Urothelium cell line (cell line): ENCODE data around the gene MRFAP1L1.

Experiments used
- DNase-seq: peaks from one replicate; pipeline ENCODE4 v3.0.0; 2011; ENCODE audit warnings: low spot score, mixed read lengths
- FAIRE-seq: peaks from 2 replicates; lab custom pipeline; 2011; peaks lifted over from hg19 to GRCh38; lab: Jason Lieb, UNC

MRFAP1L1 gene

DNA sequence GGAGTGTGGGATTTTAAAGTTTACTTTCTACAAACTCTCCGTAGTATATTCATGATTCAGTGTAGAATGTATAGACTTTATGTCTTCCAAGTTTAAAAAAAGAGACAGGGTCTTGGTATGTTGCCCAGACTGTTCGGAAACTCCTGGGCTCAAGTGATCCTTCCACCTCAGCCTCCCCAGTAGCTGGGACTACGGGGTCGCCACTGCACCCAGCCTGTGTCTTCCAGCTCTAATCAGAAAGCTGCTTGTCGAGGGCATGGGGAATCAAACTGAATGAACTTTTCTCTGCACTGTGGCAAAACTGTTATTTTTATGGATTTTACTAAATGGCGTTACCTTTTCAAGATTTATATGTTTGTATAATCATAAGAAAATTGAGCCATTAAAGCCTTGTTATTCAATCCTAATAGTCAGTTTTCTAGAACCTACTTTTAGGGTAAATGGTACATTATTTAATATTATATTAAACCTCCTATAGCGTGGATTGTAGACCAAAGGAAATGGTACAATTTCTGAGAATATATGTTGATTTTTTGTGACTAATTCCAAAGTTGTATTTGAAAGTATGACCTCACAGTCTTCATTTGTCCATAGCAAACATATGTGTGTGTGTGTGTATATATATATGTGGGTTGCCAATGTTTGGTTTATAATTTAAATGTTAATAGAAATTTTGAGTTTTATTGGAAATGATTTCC is 7.4 kb upstream of the MRFAP1L1 start:
- DNase-seq (no peak), FAIRE-seq (no peak)

DNA sequence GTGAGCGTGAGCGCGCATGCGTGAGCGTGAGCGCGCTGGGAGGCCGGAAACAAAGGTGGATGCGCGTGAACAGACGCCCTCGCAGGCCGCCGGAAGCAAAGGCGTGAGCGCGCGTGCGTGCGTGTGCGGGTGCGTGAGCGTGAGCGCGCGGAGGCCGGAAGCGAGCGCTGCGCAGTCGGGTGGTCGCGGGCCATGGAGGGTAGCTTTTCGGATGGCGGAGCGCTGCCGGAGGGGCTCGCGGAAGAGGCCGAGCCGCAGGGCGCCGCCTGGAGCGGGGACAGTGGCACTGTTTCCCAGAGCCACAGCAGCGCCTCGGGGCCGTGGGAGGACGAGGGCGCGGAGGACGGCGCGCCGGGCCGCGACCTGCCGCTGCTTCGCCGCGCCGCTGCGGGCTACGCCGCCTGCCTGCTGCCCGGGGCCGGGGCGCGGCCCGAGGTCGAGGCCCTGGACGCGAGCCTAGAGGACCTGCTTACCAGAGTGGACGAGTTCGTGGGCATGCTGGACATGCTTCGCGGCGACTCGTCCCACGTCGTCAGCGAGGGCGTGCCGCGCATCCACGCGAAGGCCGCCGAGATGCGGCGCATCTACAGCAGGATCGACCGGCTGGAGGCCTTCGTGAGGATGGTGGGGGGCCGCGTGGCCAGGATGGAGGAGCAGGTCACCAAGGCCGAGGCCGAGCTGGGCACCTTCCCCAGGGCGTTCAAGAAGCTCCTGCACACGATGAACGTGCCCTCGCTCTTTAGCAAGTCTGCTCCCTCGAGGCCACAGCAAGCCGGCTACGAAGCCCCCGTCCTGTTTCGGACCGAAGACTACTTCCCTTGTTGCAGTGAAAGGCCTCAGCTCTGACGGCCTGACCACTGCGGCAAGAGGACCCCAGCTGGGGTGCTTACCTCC is 6.6 kb upstream of the MRFAP1L1 start, which contains the start of gene BLOC1S4:
Gene BLOC1S4 (plus strand): TSS at position 157 of the 894 bp plus-strand sequence. CDS start 36 bp downstream, at position 193.
- FAIRE-seq (peak; percentile 67), DNase-seq (peak; percentile 90)

DNA sequence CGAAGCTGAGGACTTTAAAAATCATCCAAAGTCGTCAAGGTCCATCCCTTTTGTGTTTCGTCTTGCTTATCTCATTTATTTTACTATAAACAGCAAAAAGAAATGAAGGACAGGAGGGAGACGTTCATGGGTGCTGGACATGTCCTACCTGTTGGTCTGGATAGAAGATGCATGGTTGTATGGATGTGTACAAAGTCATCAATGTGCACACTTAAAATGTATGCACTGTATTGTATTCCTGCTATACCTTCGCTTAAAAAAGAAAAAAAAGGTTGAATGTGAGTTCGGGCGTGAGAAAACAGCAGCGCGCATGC is 6.0 kb upstream of the MRFAP1L1 start:
- FAIRE-seq (no peak), DNase-seq (no peak)

DNA sequence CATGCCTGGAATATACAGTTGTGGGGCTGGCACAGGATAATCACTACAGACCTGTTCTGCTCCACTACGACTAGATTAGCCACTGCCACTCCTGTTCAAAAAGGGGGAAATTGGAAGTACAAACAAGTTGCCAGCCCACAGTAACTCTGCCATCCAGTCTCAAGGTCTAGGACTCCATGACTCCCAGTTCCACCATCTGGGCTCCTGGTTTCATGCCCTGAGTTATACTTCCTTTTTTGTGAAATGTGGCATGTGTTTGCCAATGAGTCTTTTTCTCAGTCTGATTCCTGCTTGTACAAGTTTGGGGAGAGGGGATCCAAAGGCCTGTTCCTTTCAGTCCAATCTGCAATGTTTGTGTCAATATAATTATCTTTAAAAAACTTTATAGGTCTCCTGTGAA is 5.3 kb upstream of the MRFAP1L1 start:
- no peak for FAIRE-seq

DNA sequence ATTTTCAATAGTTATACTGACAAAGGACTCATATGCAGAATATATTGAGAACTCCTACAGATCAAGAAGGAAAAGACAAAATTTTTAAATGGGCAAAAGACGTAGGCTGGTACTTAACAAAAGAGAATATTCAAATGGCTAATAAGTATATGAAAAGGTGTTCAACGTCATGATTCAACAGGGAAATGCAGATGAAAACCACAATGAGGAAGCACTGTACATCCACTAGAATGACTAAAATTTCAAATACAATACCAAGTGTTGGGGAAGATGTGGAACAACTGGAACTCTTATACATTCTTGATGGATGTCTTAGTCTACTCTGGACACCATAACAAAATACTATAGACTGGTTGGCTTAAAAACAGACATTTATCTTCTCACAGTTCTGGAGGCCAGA is 1.3 kb upstream of the MRFAP1L1 start:
- FAIRE-seq (no peak), DNase-seq (no peak)

More for the DNA sequence above, 5.3 kb upstream of the MRFAP1L1 start:
- no peak for DNase-seq

DNA sequence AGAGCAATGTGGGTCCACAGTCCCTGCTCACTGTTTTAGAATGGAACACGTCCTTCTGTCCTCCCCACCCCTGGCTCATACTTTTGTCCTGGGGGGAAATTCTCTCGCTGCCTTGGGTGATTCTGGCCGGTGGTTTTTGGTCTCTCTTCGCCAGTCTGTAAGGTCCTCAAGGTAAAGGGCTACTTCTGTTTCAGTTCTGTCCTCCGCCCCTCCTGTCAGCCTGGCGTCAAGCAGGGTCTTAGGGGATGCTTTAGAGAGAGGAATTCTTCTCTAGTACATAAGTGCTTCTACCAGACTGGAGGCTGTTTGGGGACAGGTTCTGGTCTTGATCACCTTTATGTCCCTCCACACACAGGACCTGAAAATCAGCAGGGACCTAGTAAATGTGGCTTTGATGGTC is 617 bp upstream of the MRFAP1L1 start:
- DNase-seq (no peak), FAIRE-seq (no peak)

DNA sequence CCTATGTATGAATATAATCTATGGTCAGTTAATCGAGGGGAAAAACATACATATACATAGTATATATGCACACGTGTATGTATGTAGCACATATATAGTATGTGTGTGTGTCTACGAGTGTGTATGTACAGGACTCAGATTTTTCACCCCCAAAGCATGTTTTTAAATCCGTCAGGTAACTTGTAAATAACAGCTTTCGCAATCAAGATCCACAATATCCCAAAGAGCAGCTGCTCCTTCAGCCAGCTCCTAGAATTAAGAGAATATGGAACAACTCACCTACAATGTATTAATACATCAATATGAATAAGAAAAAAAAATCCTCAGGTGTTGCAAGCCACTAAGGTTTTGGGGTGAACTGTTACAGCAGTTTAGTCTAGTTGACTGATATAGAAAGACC is 3.5 kb downstream of the MRFAP1L1 start:
- no peak for FAIRE-seq
- no peak for DNase-seq

DNA sequence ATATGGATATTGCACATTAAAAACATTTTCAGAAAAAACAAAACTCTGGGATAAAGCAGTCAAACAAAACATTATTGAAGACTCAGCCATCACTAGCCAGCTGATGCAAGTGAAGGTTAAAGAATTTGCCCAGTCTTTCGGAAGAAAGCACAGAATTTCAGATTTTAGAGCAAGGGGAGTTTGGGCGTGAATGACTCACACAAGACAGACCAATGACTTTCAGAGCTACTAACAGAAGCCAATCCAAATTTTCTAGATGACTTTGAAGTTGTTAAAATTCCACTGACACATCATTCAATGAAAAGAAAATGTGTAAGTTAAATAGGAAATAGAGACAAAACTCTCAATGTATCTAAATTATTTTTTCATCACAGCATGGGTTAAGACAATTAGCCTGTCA is 4.0 kb downstream of the MRFAP1L1 start:
- DNase-seq (no peak), FAIRE-seq (no peak)

DNA sequence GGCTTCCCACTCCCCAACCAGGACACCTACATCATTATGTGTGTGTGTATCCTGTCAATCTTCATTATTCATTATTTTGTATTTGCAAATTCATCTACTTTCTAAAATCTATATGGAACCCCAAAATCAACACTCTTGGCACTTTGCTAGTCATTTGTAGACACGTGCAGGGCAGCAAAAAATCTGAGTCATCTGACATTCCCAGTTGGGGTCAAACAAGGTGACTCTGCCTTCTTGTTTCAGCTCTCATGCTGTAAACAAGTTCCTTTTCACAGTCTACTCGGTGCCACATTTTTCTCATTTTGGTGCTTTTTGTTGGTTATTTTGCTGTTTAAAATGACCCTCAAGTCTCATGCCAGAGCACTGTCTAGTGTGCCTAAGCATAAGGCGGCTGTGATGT is 5.9 kb downstream of the MRFAP1L1 start:
- DNase-seq (no peak), FAIRE-seq (no peak)

DNA sequence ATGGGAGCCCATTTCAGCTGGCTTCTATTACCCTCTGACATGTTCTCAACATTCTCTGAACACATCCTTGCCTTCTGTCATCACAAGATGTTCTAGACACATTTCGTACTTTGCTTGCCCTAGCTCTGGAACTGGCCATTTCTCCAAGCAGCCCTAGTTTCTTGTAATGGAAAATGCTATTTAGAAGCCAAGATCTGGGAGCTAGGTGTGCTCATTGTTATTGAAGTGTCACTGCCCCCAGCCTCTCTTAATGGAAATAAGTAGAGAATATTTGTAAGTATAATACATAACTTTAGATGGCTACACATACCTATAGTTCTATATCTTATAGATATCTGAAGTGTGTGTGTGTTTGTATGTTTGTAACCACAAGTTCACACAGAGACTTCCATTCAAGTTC is 6.9 kb downstream of the MRFAP1L1 start:
- DNase-seq (no peak), FAIRE-seq (no peak)

DNA sequence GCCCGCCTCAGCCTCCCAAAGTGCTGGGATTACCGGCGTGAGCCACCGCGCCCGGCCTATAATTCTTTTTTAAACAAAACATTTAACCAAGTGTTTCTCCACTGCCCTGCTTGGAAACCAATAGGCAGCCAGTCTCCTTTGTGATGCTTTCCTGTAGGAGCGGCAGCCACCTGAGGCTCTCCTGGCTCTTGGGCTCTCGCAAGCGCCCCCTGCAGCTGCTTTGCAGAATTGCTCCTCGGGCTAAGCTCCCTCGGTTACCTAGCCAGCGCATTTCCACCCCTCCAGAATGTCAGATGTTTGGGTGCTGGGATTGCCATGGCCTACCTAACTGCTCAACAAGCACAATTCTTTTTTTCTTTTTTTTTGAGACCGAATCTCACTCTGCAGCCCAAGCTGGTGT is 8.3 kb downstream of the MRFAP1L1 start:
- DNase-seq = no peak
- FAIRE-seq = no peak

DNA sequence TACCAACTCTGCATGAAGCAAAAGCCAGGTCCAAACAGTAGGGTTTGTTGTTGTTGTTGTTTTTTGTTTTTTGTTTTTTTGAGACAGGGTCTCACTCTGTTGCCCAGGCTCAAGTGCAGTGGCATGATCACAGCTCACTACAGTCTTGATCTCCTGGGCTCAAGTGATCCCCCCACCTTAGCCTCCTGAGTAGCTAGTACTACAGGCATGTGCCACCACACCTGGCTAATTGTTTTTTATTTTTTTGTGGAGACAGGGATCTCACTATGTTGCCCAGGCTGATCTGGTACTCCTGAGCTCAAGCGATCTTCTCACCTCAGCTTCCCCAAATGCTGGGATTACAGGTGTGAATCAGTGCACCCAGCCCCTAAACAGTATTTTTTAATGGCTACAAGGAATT is 9.8 kb downstream of the MRFAP1L1 start:
- FAIRE-seq (no peak), DNase-seq (no peak)

DNA sequence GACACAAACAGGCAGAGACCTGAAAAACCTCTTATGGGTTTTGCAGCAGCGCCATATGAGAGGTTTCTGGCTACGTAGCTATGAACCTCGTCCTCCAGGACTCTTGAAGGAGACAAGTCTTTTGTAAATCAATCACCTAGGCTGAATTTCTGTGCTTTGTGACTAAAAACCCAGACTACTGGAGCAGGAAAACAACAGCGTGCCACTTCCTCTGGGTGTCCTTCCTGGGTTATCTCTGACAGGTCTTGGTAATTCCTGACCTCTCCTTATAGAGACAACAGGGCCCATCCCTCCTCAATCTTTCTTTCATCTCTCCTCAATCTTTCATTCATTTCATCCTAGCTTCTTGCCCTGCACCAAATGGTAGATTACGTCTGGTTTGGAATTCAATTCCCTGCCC is 10.3 kb downstream of the MRFAP1L1 start:
- DNase-seq = no peak
- no peak for FAIRE-seq

DNA sequence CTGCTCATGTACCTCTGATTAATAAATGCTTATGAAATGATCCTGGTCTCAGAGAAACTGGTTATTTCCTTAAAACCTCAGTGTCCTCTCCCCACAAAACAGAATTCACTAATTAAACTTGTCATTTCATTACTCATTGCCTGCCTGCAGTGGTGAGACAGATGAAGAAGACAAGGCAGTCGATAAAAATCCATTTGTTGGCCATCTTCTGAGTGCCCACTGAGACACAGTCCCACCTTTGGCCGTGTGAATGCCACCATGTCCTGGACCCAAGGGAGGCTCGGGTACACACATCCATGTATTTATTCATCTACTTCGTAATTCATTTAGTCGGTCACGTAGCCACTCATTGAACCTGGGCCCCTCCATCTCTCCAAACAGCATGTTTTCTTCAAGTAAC is 12.5 kb downstream of the MRFAP1L1 start:
- DNase-seq (no peak), FAIRE-seq (no peak)

DNA sequence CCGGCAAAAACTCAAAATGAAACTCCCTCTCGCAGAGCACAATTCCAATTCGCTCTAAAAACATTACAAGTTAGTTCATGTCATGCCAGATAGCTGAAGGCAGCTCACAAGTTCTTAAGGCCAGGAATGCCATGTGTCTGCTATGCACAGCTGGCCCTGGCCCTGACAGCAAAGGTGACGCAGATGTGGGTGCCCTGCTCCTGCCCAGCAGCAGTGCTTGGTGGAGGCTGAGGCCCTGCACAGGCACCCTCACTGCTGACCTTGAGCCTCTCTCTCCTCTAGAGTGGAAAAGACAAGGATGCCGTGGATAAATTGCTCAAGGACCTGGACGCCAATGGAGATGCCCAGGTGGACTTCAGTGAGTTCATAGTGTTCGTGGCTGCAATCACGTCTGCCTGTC is 13.1 kb downstream of the MRFAP1L1 start:
- FAIRE-seq (no peak), DNase-seq (no peak)

DNA sequence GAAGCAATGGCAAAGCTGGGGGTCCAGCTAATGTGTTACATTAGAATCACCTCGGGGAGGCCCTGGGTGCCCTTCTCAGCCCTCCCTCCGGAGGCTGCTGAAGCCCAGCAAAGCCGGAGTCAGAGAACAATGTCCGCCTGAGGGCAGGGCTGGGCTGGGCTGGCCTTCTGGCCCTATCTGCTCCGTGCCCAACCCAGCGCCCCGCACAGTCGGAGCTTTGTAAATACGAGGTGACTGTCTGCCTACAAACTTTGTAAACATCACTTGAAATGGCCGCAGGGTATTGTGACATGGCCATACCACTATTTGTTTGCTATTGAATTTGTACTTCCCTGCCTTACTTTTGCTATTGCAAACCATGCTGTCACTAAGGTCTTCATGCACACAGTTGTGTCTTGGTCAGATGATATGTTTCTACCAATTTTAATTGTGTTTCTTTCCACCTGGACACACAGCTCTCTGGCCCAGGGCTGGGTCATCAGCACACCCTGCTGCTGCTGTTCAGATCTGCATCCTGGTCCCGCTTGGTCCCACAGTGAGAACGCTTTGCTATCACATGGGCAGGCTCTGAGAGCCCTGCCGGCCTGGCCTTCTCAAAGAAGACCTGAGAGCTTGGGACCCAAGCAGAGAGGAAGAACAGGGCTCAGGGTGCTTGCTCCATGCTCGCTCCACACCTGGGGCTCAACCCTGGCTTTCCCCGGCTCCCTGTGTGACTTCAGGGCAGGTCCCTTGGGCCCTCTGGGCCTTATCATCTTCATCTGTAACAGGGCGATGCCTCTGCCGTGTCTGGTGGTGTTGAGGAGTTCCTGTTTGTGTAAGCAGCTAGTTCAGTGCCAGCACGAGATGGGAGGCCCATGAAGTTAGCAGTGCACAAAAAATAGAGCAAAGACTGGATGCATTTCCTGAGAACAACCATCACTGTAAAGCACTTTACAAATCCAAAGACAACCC is 13.7 kb downstream of the MRFAP1L1 start:
- DNase-seq (no peak), FAIRE-seq (no peak)

DNA sequence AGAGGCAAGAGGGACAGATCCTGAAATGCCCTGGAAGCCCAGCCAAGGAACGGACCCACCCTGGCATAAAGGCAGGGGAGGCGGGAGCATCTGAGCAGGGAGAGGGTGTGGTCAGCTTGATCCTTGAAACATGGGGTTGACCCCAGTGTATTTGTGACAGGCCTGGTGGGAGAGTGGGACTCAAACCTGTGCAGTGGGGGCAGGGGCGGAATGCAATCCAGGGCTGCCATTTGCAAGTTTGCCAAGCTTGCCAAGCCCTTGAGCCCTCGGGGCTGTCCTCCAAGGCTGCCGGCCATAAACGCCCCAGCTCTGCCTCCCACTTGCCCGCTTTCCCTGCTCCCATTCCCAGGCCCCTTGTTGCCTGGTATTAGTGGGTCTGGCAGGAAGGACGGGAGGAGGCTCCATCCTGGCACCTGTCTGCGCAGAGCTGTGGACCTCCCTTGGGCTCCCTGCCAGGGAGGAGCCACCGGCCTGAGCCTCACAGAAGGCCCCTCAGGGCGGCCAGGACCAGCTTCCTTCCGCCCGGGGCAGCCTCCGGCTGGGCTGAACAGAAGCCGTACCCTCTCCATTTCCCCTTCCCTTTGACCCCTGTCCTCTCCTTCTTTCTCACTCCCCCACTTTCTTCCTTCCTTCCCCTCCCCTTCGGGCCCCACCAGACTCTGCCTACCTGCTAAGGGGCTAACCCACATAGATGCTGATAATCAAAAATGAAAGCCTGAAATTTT is 15.3 kb downstream of the MRFAP1L1 start:
- FAIRE-seq (no peak), DNase-seq (no peak)

DNA sequence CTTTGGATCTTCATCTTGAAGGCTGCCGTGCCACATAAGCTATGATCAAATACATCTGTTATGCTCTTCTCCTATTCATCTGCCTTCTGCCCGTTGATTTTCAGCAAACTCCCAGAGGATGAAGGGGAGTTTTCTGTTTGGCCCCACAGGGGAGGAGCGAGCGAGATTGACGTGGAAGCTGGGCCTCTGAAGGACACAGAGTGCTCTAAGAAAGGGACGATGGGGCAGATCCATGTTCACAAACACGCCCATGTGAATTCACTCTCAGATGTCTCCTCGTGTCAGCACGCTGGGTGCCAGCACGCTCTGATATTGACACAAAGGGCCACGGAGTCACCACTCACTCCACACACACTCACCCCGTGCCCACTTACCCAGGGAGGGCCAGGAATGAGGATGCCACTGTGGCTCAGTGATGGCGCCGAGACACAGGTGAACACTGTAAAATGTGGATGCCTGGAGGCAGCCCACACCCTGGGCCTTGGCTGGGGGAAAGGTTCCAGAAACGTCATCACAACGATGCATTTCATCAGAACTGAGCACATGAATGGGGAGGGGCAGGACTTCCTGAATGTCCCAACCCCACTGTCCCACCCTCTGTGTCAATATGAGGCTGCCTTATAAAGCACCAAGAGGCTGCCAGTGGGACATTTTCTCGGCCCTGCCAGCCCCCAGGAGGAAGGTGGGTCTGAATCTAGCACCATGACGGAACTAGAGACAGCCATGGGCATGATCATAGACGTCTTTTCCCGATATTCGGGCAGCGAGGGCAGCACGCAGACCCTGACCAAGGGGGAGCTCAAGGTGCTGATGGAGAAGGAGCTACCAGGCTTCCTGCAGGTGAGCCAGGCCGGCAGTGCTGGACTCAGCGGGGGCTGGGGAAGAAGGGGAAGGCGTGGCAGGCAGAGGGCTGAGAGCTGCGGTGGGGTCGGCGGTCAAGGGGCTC is 16.2 kb downstream of the MRFAP1L1 start, which contains the start of gene S100P:
Gene S100P (plus strand): TSS at position 648 of the 946 bp plus-strand sequence. CDS start 55 bp downstream, at position 703.
- FAIRE-seq (no peak), DNase-seq (no peak)

DNA sequence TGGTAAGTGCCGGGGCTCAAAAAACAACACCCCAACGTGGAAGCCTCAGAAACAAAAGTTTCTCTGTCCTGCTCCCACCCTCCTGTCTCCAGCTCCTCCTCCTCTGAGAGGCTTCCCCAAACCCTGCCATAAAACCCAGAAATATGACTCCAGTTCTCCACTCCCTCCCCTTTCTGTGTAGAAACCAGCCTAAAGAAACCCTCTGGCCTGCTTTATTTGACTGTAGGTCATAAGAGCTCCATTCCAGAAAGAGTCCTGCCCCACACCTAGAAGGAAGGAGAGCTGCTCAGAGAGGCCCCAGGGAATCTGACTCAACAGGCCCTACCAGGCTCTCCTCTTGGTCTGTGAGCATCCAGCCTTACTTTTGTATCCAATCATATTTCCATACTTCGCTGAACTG is 16.9 kb downstream of the MRFAP1L1 start:
- FAIRE-seq = no peak
- DNase-seq = no peak
